Measurements from ENCODE around the gene DNAJC5G. TPM values are rescaled to one million over a fixed set of nuclear protein-coding genes. Genes with fewer than 3 reads are reported as not detected.

DNAJC5G gene
- total and polyA plus RNA-seq, 2 donors (not counting 1 experiment from before 2014, with no cell fraction given): not detected

GRCh38 chr2:27250652-27251379 lies 24.4 kb upstream of the DNAJC5G start:
- POLR2A ChIA-PET: no interaction called here
- Histone ChIP-seq H3K4me1 (ENCODE audit: control insufficient read depth in 2 of 2, insufficient read depth in 2 of 2, low read length in 2 of 2) (peaks cover 0 to 5% of the 10 kb centered on the region in 2 donors), H3K27ac (ENCODE audit: low read length in 2 of 2) (no peak overlapping the region), H3K27me3 (replicated peaks in 1 of 4; ENCODE audit: control extremely low read depth in 1 of 4, control insufficient read depth in 3 of 4, insufficient read depth in 4 of 4, low read length in 3 of 4) (peaks cover 0 to 32% (median 9%) of the 10 kb centered on the region in 4 experiments), H3K4me2 (replicated peaks; ENCODE audit: low read depth, low read length, poor library complexity, severe bottlenecking) (peak overlapping the region; percentile 28), H3K4me3 (ENCODE audit: control extremely low read depth in 1 of 5, extremely low read depth in 1 of 5, insufficient read depth in 1 of 5, low read depth in 2 of 5, low read length in 4 of 5) (no peak overlapping the region), H2AFZ (ENCODE audit: insufficient read depth, low read depth, low read length, poor library complexity, severe bottlenecking) (no peak overlapping the region), H3K9ac (ENCODE audit: low read length) (no peak overlapping the region), H3K79me2 (ENCODE audit: control insufficient read depth, insufficient read depth, low read length) (no peaks in the 10 kb centered on the region), H3K36me3 (replicated peaks in 1 of 2; ENCODE audit: control extremely low read depth in 1 of 2, control insufficient read depth in 1 of 2, extremely low read depth in 1 of 2, insufficient read depth in 2 of 2, low read length in 1 of 2) (no peaks in the 10 kb centered on the region), H4K20me1 (ENCODE audit: control insufficient read depth, insufficient read depth, low read length, poor library complexity, severe bottlenecking) (no peaks in the 10 kb centered on the region), H3K9me3 (ENCODE audit: control extremely low read depth in 1 of 3, control insufficient read depth in 2 of 3, insufficient read depth in 1 of 3, low read length in 2 of 3) (peaks cover 0 to 4% (median 0%) of the 10 kb centered on the region in 3 donors)
- intact Hi-C loops (cut with micrococcal nuclease): loop anchor here (1.0 kb wide), 1 partner anchor 52 kb away; no protein-coding TSS in a partner anchor
- ATAC-seq (ENCODE audit: low read depth) (no peak), DNase-seq (no peak)
- Mint-ChIP-seq H3K4me3 (no peak overlapping the region), H3K27ac (no peak overlapping the region), H3K27me3 (peaks cover 44% of the 10 kb centered on the region), H3K9me3 (ENCODE audit: insufficient read depth) (no peaks in the 10 kb centered on the region), H3K4me1 (no peaks in the 10 kb centered on the region)
- WGBS (ENCODE audit: insufficient coverage): 66% methylated on average over 9 of the region's 13 CpGs
- TF ChIP-seq EZH2 (IDR thresholded peaks at IDR 0.05; ENCODE audit: borderline replicate concordance, insufficient read depth, low read depth, low read length, poor library complexity, severe bottlenecking) (no peak), CTCF (IDR thresholded peaks at IDR 0.05) (no peak)
- CTCF ChIA-PET: interaction anchor here (0.6 to 1.9 kb wide), 3 partner anchors 29 to 94 kb away, joined by 3 to 10 read pairs (median 3); no protein-coding TSS in a partner anchor

DNA sequence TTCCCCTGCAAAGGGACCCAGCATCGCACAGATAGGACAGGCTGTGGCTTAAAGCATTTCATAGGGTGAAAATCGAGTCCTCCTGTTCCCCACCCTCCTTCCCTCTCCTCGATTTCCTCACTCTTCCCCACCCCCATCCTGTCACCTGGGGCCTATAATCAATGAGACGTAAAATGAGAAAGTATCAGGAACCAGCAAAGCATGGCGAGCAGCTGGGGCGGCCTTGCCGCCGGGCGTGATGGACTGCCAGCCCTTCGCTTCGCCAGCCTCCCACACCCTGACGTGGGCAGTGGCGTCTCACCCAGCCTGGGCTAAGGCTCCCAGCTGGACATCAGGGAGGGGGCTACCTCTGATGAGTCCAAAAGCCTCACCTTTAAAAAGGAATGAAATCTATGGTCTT lies 23.5 kb upstream of the DNAJC5G start:
- no peak overlapping the region for H3K27ac Mint-ChIP-seq
- intact Hi-C loops (cut with micrococcal nuclease): no loop called here
- ATAC-seq (ENCODE audit: low read depth) (no peak), DNase-seq (no peak)
- Histone ChIP-seq H4K20me1 (ENCODE audit: control insufficient read depth, insufficient read depth, low read length, poor library complexity, severe bottlenecking) (no peaks in the 10 kb centered on the region), H3K36me3 (replicated peaks in 1 of 2; ENCODE audit: control extremely low read depth in 1 of 2, control insufficient read depth in 1 of 2, extremely low read depth in 1 of 2, insufficient read depth in 2 of 2, low read length in 1 of 2) (no peaks in the 10 kb centered on the region), H3K4me2 (replicated peaks; ENCODE audit: low read depth, low read length, poor library complexity, severe bottlenecking) (no peak overlapping the region), H3K27ac (ENCODE audit: low read length in 2 of 2) (no peak overlapping the region), H3K27me3 (replicated peaks in 1 of 4; ENCODE audit: control extremely low read depth in 1 of 4, control insufficient read depth in 3 of 4, insufficient read depth in 4 of 4, low read length in 3 of 4) (peaks cover 0 to 42% (median 12%) of the 10 kb centered on the region in 4 experiments), H3K4me1 (ENCODE audit: control insufficient read depth in 2 of 2, insufficient read depth in 2 of 2, low read length in 2 of 2) (peaks cover 0 to 5% of the 10 kb centered on the region in 2 donors), H3K79me2 (ENCODE audit: control insufficient read depth, insufficient read depth, low read length) (no peaks in the 10 kb centered on the region), H3K9ac (ENCODE audit: low read length) (no peak overlapping the region), H3K9me3 (ENCODE audit: control extremely low read depth in 1 of 3, control insufficient read depth in 2 of 3, insufficient read depth in 1 of 3, low read length in 2 of 3) (peaks cover 0 to 4% (median 0%) of the 10 kb centered on the region in 3 donors), H2AFZ (ENCODE audit: insufficient read depth, low read depth, low read length, poor library complexity, severe bottlenecking) (no peak overlapping the region), H3K4me3 (ENCODE audit: control extremely low read depth in 1 of 5, extremely low read depth in 1 of 5, insufficient read depth in 1 of 5, low read depth in 2 of 5, low read length in 4 of 5) (no peak overlapping the region)
- no peaks in the 10 kb centered on the region for H3K4me1 Mint-ChIP-seq
- H3K27me3 Mint-ChIP-seq: peaks cover 51% of the 10 kb centered on the region
- TF ChIP-seq CTCF (IDR thresholded peaks at IDR 0.05): no peak
- TF ChIP-seq EZH2 (IDR thresholded peaks at IDR 0.05; ENCODE audit: borderline replicate concordance, insufficient read depth, low read depth, low read length, poor library complexity, severe bottlenecking): no peak
- ChIA-PET CTCF (interaction anchor here (0.9 to 1.9 kb wide), 2 partner anchors 28 to 59 kb away, joined by 3 to 10 read pairs; no protein-coding TSS in a partner anchor), POLR2A (no interaction called here)
- no peak overlapping the region for H3K4me3 Mint-ChIP-seq
- WGBS (ENCODE audit: insufficient coverage): 77% methylated on average over 9 of the region's 13 CpGs
- H3K9me3 Mint-ChIP-seq (ENCODE audit: insufficient read depth): no peaks in the 10 kb centered on the region

Measured in B cell (primary cell).